ENCODE measurements around the gene OSER1.
"Not testable (repeated sequence)": the region's sequence is repeated elsewhere in the genome, so short reads cannot be mapped to it uniquely, and the experiment has no call there.

OSER1 gene

DNA sequence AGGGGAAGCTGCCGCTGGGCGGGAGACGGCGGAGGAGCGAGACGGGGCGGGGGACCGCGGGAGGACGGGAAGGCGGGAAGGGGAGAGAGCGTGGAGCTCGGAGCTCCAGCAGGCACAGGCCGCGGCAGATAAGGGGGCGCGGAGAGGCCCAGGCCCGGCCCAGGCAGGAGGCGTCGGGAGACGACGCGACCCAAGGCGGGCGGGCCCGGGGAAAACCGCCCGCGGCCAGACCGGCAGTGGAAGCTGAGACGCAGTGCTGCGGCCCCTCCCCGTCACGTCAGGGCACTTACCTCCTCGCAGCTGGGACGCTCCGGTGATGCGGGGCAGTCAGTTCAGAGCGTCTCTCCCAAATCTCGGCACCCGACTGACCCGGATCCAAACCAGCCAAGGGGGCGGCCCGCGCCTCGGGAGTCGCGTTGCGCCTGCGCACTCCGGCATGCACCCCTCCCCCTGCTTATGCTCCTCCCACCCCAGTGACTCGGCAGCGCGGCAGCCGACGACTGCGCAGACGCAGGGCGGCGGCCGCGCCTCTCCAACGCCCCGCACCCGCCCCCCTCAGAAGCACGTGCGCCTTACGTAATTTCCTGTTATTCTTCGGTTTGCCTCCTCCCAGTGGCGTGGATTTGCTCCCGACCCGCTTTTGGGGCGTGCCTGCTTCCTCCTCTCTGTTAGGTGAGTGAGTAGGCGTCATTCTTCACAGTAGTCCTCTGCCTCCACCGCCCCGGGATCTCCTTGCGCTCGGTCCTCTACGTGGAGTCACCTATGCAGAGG is at the start of gene OSER1:
TSS of gene OSER1 (minus strand) at position 366 of the 771 bp plus-strand sequence. CDS start 3,814 bp downstream, outside the sequence.
- peak; percentile 97 for DNase-seq

DNA sequence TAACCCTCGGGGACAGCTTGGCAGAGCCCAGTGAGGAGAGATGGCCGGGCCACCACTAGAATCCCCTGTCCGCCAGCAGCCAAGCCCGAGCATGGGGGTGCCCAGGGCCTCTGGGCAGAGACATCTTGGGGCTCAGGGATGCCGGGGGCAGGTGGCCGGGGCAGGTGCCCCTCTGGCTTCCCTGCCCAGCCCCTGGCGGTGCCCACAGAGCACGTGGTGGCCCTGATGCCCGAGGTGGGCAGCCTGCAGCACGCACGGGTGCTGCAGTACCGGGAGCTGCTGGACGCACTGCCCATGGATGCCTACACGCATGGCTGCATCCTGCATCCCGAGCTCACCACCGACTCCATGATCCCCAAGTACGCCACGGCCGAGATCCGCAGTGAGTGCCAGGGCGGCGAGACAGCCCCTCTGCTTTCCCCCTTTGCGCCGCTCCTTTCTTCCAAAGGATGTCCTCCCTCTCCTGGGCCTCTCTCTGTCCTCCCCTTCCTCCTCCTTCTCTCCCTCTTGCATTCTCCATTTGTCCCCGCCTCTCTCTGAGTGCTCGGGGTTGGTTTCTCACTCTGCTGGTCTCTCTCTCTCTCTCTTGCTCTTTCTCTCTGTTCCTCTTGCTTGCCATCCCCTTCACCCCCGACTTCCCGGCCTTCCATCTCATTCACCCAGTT is 47.8 kb upstream of the OSER1 start:
- no peak for DNase-seq

DNA sequence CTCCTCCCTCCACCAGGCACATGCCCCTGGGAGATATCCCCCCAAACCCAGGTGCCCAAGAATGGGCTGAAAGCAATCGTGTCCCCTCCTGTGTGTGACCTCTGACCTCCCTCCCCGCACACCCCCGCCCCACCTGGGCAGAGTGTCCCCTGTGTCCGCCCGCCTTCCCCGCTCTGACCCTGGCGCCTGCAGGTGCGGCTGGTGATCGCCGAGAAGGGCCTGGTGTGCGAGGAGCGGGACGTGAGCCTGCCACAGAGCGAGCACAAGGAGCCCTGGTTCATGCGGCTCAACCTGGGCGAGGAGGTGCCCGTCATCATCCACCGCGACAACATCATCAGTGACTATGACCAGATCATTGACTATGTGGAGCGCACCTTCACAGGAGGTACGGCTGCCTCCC is 46.4 kb upstream of the OSER1 start:
- DNase-seq = no peak

DNA sequence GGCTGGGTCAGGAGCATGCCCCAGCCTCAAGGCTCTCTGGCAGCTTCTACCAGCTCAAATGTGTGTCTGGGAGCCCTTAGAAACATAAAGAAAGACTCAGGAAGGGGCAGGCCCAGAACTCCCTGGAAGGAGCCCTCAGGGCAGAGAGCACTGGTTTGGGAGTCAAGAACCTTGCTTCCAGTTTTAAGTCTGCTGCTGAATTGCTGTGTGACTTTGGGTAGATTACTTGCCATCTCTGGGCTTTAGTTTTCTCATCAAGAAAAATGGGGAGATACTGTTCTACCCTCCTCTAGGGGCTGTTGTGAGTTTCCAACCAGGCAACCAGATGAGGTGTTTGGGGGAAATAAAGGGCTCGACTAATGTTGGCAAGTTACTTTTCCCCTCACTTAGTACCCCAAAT is 45.4 kb upstream of the OSER1 start:
- no peak for DNase-seq

DNA sequence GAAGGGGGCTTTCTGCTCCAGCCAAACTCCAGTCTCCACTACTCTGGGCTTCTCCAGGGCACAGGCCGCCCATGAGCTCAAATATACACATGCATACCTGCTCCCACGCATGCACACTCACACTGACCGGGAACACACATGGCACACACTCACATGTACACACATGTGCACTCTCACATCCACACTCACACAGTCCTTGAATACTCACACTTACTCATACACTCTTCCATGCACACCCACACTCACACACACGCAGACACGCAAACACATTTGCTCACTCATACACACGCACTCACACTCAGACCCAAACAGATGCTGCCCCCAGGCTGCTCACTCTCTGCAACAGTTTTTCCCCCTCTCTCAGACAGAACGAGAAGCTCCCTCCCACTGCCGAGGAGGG is 43.5 kb upstream of the OSER1 start:
- DNase-seq = no peak

DNA sequence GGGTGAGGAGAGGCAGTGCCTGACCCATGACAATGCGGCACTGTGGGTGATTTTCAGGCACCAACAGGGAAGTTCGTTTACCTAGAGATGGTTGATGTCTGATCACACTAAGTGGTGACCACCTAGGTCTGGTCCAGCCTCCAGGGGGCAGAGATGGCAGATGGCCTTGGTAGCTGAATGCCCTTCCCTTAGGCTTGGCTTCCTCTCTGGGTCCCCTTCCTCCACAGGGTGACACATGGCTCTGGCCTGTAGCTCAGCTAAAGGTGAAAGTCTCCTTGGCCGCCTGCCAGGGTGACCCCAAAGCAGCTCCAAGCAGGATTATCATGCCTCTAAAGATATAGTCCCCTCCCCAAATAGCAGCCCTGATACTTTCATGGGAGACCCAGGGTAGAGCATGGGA is 43.0 kb upstream of the OSER1 start:
- no peak for DNase-seq

DNA sequence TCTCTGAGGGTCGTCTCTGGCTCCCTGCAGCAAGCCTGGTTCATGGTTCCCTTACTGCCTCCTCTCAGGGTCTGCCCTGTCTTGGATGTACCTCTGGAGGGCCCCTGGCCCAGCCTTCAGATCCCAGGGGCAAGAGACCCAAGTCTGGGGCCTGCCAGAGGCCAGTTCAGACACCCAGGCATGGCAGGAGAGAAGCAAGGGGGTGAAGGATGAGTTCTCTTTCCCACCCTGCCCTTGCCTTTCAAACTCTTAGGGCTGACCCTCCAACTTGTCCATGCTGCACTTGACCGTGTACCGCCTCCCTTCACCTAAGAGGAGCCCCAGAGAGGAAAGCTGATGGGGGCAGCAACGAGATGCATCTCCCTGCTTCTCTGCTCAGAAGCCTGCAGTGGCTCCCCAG is 40.7 kb upstream of the OSER1 start:
- no peak for DNase-seq

DNA sequence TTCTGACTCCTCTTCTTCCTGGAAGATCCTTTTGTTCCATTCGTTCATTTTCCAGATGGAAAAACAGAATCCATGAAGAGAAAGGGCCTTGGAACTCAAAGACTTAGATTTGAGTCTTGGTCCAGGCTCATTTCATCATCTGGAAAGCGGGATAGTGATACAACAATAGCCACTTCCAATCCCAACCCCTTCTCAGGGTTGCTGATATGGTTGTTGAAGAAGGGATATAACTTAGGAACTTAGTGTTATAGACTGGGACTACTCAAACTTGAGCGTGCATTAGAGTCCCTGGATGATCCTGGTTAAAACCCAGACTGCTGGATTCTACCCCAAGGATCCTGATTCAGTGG is 37.8 kb upstream of the OSER1 start:
- DNase-seq = no peak

DNA sequence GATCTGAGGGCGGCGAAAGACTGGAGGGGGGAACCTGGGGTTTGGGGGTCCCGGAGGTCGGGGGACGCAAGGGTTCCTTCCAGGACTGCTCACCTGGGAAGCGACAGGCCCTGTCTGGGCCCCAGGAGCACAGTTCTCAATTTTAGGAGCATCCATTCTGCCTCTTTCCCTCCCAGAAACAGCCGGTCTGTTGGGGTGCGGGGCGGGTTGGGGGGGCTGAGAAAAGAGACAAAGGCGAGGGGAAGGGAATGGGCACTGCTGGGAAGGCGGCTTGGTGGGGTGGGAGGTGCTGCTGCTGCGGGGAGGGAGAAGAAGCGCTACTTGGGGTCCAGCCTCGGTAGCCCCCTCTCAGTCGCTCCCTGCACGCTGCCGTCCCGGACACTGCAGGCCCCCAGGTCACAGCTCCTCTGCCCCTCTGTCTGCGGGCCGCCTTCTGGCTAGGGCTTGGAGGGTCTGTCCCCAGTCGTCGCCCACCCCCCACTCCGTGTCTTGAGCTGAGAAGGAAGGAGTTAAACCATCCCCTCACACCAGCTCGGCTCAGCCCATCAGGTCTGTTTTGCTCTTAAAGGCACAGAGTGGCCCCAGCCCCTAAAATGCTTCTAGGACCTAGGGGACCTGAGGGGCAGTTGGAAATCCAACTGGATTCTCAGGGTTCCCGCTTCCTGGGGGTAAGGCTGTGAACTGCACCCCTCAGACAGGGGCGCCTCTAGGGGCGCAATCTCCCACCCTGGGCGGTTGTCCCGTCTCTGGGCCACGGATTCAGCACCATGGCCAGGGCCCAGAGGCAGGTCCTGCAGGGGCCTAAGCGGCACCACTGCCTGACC is 37.2 kb upstream of the OSER1 start:
- no peak for DNase-seq

DNA sequence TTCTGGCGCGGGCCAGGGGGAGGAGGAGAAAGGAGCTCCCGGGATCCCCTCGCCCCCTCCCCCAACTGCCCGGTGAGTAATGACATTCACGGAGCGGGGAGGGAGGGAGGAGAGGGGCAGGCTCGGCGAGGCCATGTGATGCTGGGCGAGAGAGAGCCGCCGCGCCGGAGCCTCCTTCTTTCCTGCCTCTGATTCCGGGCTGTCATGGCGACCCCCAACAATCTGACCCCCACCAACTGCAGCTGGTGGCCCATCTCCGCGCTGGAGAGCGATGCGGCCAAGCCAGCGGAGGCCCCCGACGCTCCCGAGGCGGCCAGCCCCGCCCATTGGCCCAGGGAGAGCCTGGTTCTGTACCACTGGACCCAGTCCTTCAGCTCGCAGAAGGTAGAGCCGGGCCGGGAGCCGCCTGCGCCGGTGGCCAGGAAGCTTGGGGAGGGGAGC is 36.6 kb upstream of the OSER1 start, which contains the start of gene GDAP1L1:
TSS of gene GDAP1L1 (plus strand) at position 178 of the 441 bp plus-strand sequence. CDS start at position 205, 27 bp downstream.
- DNase-seq = no peak

DNA sequence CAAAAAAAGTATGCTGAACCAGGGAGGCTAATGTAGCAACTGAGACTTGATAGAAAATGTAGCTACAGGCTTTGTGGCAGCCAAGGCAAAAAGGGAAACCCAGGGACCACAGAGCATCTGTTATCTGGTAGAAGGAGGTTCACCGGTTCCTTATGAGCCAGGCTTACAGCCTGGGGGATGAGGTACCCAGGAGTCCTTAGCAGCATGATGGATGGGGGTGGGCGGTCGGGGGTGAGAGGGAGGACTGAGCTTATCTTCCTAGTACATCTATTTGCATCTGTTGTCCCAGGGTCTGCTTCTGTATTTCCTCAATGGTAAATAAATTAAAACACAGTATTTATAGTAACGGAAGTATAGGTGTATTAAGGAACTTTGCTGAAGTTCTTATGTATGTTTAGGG is 35.4 kb upstream of the OSER1 start:
- no peak for DNase-seq

DNA sequence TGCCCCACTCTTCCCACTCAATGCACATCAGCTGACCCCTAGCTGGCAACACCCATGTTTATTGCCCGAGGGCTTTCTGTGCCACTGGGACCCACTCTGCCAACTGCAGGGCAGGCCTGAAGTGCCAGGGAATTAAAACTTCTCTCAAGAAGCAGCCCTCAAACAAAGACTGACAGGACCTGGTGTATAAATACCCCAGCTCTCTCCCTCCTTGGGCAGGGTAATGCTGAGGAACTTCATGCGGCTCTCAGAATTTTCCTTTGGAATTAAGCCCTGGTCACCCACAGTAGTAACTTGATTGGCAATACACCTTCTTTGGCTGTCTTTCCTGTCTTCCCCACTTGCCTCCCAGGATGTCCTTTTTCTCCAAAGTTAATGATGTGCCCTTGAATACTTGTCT is 31.2 kb upstream of the OSER1 start:
- DNase-seq = no peak

DNA sequence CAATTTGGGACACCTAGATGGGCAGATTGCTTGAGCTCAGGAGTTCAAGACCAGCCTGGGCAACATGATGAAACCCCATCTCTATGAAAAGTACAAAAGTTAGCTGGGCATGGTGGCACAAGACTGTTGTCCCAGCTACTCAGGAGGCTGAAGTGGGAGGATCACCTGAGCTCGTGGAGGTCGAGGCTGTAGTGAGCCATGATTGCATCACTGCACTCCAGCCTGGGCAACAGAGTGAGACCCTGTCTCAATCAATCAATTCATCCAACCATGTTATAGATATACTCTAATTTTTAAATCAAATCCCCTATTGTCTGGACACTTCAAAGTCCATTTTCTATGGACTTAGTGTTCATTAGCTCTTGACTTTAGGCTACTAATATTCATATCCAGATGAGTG is 26.3 kb upstream of the OSER1 start:
- DNase-seq = not testable (repeated sequence)

DNA sequence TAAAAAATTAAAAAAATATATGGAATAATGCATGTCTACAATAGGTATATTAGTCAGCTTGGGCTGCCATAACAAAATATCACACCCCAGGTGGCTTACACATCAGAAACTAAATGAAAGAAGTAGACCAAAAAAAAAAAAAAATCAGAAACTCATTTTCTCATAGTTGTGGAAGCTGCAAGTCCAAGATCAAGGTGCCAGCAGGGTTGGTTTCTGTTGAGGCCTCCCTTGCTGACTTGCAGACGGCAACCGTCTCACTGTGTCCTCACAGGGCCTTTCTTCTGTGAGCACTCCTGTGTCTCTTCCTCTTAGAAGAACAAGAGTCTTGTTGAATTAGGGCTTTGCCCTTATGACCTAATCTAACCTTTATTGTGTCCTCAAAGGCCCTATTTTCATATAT is 25.1 kb upstream of the OSER1 start:
- DNase-seq = no peak

DNA sequence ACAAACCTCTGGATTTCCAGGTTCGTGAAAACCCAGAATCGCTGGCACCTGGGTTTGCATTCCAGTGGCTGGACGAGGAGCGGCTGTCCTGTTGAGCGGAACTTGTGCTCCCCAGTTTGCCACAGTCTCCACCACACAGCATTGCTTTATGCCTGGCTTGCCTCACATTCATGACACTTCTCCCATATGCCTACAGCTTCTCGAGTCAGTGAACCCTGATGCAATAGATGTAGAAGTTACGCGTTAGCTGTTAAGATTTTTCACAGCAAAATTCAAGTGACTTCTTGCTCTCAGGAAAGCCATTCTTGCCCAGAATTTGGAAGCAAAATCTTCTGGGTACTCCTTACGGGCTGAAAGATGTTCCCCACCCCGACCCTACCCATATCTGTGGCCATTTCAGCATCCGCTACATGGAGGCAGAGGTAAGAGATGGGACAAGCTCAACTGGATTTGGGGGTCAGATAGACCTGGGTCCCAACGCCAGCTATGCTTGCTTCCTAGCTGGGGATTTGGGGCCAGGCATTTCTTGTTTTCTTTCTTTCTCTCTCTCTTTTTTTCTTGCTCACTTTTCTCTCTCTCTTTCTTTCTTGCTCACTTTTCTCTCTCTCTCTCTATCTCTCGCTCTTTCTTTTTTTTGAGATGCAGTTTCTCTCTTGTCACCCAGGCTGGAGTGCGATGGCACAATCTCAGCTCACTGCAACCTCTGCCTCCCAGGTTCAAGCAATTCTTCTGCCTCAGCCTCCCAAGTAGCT is 24.2 kb upstream of the OSER1 start:
- no peak for DNase-seq

DNA sequence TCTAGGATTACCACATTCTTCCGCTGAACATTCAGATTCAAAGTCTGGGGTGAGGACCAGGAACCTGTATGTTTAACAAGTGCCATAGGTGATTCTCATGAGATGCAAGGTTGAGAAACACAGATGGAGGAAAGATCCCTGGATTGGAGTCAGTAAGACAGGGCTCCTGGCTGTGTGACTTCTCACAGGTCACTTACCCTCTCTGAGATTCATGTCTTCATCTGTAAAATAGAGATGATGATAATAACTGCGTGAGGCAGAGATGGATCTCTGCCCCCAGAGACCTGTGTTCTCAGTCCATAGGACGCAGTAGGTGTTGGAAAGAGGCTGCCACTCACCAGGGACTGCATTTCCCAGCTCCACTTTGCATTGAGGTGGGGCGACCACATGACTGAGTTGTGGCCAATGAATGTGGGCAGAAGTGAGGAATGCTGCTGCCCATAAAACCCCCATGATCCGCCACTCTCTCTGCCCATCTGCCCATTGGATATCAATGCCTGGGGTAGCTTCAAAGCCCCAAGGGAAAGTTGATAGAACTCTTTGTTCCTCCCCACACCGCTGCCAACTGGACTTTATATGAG is 23.0 kb upstream of the OSER1 start:
- DNase-seq = no peak

DNA sequence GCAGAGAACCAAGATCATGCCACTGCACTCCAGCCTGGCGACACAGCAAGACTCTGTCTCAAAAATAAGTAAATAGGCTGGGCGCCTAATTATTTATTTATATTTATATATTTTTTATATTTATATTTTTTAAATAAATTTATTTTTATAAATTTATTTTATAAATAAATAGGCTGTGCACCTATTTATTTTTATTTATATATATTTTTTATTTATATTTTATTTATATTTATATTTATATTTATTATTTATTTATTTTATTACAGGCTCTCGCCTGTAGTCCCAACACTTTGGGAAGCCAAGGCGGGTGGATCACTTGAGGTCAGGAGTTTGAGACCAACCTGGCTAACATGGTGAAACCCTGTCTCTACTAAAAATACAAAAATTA is 21.9 kb upstream of the OSER1 start:
- DNase-seq = not testable (repeated sequence)

DNA sequence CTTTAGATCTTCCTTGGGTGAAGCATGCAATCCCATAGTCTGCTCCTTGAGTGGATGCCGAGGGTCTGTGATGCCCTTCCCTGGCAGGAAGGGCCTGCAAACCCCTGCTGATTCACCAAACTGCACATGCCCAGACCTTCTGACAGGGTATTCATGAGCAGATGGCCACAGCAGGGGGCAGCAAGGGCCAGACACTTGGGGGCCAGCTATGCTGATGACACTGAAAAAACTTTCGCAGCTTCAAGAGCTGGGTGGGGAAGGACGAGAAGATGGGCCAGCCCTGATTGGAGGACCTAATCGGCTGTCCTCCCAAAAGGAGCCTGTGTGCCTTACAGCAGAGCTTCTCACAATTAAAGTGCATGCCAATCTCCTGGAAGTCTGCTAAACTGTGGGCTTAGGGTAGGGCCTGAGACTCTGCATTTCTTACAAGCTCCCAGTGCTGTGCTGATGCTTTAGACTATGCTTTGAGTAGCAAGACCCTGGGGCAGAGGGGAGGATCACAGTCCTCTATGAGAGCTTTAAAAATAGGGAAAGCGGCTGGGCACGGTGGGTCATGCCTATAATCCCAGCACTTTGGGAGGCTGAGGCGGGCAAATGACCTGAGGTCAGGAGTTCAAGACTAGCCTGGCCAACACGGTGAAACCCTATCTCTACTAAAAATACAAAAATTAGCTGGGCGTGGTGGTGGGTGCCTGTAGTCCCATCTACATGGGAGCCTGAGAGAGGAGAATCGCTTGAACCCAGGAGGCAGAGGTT is 21.3 kb upstream of the OSER1 start:
- DNase-seq = no peak

DNA sequence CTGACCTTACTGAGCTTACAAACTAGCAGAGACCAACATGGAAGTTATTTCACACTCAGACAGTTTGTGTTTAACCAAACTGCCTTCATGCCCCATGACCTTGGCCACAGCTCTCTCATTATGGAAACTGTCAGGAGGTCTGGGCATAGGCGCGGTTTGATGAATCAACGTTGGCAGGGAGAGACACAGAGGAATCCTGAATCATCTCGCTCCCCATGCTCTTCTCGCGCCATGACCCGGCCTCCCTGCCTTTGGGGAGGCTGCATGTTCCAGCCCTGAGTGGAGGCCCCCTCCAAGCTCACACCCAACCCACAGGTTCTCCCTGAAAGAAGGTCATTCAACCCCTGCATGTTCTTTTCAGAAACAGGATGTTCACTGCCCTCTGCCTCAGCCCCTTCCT is 20.6 kb upstream of the OSER1 start:
- no peak for DNase-seq

DNA sequence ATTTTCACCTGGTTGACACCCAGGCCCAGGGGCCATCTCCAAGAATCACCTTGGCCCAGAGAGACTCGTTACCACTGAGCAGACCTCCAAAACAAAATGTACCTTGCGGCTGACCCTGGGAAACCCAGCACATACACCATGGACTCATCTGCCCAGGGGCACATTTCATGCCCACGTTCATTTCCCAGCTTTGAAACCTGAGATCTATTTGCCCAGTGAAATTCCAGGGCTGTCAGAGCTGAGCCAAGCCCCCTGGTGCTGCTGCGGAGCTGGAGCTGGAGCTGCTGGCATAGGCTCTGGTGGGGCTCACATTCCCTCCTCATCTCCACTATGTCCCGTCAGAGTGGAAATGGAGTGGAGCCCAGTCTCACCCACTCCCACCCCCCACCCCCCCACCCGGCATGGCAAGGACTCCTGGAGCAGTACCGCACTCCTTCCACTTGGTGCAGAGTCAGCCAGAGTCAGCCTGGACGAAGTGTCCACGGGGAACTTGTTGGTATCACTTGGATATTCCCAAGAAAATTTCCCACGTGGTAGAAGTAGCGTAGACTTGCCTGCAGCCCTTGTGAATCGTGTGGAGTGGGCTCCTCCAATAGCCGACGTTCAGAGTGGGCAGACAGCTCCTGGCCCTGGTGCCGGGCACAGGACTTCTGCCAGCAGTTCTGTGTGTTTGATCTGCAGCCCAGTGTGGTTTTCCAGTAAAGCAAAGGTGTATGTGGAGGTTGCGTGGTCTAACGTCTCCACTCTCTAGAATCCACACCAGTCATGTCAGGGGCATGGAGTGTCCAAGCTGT is 18.1 kb upstream of the OSER1 start:
- DNase-seq = no peak

DNA sequence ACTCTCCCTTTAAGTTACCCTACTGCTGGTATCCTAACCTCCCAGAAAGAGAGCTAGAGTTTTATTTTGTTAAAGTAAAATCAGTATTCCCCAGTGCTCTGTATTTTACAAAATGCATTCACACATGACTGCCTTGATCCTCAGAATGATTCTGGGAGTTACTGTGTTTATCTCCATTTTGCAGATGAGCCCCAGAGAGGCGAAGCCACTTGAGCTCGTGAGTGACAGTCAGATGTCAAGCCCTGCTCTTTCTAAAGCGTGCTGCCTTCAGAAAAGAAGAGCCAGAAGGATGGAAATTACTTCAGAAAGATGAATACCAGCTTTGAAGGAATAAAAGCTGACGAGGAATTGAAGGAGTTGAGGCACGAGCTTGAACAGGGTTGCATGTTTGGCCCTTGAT is 14.1 kb upstream of the OSER1 start:
- no peak for DNase-seq

Data from activated CD4-positive, alpha-beta T cell treated with anti-CD3 and anti-CD28 coated beads for 4 hours (primary cell).